K562 (cell line): ENCODE data around the gene EEFSEC. TPM values are rescaled to one million over a fixed set of nuclear protein-coding genes. Genes with fewer than 3 reads are reported as not detected.

Experiments
- BRF1 ChIP-seq: IDR thresholded peaks from 3 replicates; pipeline ENCODE4 v1.6.1; 2011; ENCODE audit warnings: borderline replicate concordance, mild to moderate bottlenecking; ENCODE audit not compliant: insufficient read length; ENCODE audit errors: extremely low read depth
- CBFA2T3 ChIP-seq: fragments of 450-650 bp; IDR thresholded peaks from 2 replicates; pipeline ENCODE4 v1.6.1; 2017
- RBM25 ChIP-seq: fragments of 200-400 bp; formaldehyde crosslinking; IDR thresholded peaks from 2 replicates; pipeline ENCODE4 v1.6.1; 2018; ENCODE audit warnings: low read length, low read depth, moderate library complexity; ENCODE audit not compliant: severe bottlenecking
- polyA plus RNA-seq, 8 experiments: library from polyadenylated mRNA; depleted of rRNA in 4 of 8; stranded (reverse) in 5 of 8; unstranded in 3 of 8; fragments of >200 nt; fragmentation: Nextera tagmentation in 2 of 8; fragmentation: Illumina TruSeq in 1 of 8; extraction: Ambion mirVana in 2 of 8; extraction: Trizol in 1 of 8; gene quantifications; 2 replicates each; pipeline versions ENCODE4 v1.2.1 to v1.2.3, GENCODE V29; 2011 to 2014; ENCODE audit warnings: inconsistent platforms in 1 of 8, missing spikeins in 1 of 8
- total RNA-seq, 7 experiments: library from RNA; depleted of rRNA in 6 of 7; stranded (reverse); fragments of >200 nt in 6 of 7; fragmentation: Illumina TruSeq in 2 of 7; extraction: Trizol in 2 of 7; gene quantifications; 2 replicates each; pipeline versions ENCODE4 v1.2.1 to v1.2.3, GENCODE V29; 2011 to 2021; ENCODE audit warnings: low replicate concordance in 1 of 7
- TF ChIP-seq, protein P1 (sequence below): fragments of 450-650 bp; IDR thresholded peaks from 2 replicates; pipeline ENCODE4 v1.6.1; 2016; ENCODE audit warnings: low read depth
- TF ChIP-seq, protein P2 (sequence below): fragments of 250-450 bp; sonication (Bioruptor Pico); IDR thresholded peaks from 2 replicates; pipeline ENCODE4 v1.5.0; 2020; ENCODE audit warnings: mild to moderate bottlenecking

Gene EEFSEC
- total and polyA plus RNA-seq, 9 of the 15 experiments (the other 6 are each of a cell fraction or from before 2014, with no cell fraction given): 0.35 to 11.8 (median 7.7) TPM

DNA sequence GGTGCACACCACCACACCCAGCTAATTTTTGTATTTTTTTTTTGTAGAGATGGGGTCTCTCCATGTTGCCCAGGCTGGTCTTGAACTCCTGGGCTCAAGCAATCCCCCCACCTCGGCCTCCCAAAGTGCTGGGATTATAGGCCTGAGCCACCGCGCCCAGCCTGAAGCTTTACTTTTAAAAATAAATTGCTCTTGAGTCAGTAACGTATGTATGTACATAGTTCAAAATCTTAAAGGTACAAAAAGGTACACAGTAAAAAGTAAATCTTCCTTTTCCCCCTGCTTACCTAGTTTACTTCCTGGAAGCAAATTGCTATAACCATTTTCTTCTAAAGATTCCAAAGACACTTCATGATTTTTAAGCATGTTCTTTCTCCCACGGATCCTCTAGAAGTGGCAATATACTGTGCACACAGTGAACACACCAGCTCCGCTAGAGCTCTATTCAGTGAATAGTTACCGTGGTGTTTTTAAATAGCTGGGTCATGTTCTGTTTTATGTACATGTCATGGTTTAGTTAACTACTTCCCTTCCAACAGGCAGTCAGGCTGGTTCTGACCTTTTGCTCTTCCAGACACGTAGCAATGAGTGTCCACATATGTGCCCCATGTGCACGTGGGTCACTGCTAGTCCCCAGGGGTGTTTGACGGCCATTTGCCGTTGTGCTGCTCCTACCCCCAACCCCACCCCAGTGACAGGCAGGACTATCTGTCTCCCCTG lies 82.1 kb downstream of the EEFSEC start (continued):
- TF ChIP-seq, protein P1, sequence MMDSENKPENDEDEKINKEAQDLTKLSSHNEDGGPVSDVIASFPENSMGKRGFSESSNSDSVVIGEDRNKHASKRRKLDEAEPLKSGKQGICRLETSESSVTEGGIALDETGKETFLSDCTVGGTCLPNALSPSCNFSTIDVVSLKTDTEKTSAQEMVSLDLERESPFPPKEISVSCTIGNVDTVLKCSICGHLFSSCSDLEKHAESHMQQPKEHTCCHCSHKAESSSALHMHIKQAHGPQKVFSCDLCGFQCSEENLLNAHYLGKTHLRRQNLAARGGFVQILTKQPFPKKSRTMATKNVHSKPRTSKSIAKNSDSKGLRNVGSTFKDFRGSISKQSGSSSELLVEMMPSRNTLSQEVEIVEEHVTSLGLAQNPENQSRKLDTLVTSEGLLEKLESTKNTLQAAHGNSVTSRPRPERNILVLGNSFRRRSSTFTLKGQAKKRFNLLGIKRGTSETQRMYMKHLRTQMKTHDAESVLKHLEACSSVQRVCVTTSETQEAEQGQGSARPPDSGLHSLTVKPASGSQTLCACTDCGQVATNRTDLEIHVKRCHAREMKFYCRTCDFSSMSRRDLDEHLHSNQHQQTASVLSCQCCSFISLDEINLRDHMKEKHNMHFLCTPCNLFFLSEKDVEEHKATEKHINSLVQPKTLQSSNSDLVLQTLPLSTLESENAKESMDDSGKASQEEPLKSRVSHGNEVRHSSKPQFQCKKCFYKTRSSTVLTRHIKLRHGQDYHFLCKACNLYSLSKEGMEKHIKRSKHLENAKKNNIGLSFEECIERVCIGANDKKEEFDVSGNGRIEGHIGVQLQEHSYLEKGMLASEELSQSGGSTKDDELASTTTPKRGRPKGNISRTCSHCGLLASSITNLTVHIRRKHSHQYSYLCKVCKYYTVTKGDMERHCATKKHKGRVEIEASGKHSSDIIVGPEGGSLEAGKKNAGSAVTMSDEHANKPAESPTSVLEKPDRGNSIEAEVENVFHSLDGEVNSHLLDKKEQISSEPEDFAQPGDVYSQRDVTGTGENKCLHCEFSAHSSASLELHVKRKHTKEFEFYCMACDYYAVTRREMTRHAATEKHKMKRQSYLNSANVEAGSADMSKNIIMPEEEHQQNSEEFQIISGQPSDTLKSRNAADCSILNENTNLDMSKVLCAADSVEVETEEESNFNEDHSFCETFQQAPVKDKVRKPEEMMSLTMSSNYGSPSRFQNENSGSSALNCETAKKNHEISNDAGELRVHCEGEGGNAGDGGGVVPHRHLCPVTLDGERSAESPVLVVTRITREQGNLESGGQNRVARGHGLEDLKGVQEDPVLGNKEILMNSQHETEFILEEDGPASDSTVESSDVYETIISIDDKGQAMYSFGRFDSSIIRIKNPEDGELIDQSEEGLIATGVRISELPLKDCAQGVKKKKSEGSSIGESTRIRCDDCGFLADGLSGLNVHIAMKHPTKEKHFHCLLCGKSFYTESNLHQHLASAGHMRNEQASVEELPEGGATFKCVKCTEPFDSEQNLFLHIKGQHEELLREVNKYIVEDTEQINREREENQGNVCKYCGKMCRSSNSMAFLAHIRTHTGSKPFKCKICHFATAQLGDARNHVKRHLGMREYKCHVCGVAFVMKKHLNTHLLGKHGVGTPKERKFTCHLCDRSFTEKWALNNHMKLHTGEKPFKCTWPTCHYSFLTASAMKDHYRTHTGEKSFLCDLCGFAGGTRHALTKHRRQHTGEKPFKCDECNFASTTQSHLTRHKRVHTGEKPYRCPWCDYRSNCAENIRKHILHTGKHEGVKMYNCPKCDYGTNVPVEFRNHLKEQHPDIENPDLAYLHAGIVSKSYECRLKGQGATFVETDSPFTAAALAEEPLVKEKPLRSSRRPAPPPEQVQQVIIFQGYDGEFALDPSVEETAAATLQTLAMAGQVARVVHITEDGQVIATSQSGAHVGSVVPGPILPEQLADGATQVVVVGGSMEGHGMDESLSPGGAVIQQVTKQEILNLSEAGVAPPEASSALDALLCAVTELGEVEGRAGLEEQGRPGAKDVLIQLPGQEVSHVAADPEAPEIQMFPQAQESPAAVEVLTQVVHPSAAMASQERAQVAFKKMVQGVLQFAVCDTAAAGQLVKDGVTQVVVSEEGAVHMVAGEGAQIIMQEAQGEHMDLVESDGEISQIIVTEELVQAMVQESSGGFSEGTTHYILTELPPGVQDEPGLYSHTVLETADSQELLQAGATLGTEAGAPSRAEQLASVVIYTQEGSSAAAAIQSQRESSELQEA: no peak
- TF ChIP-seq, protein P2, sequence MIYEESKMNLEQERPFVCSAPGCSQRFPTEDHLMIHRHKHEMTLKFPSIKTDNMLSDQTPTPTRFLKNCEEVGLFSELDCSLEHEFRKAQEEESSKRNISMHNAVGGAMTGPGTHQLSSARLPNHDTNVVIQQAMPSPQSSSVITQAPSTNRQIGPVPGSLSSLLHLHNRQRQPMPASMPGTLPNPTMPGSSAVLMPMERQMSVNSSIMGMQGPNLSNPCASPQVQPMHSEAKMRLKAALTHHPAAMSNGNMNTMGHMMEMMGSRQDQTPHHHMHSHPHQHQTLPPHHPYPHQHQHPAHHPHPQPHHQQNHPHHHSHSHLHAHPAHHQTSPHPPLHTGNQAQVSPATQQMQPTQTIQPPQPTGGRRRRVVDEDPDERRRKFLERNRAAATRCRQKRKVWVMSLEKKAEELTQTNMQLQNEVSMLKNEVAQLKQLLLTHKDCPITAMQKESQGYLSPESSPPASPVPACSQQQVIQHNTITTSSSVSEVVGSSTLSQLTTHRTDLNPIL (CRISPR knock-in tag): no peak
- no peak for TF ChIP-seq CBFA2T3
- TF ChIP-seq RBM25: no peak
- TF ChIP-seq BRF1: no peak
